Measurements from ENCODE around the gene KATNAL1.
A peak's percentile ranks its signal among the peaks of the same experiment; 100 is the strongest.

KATNAL1 gene

DNA sequence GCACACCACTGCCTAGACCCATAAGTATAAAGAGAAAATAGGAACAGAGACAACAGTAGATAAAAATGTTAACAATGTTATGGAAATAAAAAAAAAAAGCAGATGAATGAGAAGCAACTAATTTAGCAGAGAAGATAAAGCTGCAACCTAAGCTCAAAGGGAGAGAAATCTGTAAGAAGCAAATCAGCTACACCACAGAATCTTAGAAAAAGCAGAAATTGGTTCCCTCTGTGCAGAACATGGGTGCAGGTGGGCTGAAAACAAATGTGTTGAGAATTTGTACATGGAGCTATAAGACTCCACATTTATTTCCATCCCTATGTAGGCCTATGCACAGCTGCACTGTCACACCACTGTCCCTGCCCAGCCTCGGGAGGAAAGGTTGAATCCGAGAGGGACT is 44.8 kb upstream of the KATNAL1 start:
- TF ChIP-seq, protein P1, sequence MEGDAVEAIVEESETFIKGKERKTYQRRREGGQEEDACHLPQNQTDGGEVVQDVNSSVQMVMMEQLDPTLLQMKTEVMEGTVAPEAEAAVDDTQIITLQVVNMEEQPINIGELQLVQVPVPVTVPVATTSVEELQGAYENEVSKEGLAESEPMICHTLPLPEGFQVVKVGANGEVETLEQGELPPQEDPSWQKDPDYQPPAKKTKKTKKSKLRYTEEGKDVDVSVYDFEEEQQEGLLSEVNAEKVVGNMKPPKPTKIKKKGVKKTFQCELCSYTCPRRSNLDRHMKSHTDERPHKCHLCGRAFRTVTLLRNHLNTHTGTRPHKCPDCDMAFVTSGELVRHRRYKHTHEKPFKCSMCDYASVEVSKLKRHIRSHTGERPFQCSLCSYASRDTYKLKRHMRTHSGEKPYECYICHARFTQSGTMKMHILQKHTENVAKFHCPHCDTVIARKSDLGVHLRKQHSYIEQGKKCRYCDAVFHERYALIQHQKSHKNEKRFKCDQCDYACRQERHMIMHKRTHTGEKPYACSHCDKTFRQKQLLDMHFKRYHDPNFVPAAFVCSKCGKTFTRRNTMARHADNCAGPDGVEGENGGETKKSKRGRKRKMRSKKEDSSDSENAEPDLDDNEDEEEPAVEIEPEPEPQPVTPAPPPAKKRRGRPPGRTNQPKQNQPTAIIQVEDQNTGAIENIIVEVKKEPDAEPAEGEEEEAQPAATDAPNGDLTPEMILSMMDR (conservative IDR thresholded peaks at IDR 0.05; ENCODE audit: low read depth): no peak
- DNase-seq (ENCODE audit: low spot score): no peak
- POLR2A ChIA-PET (ENCODE audit: low non-redundant PET): no interaction called here
- no peak overlapping the region for H3K27ac ChIP-seq
- CTCF ChIA-PET: interaction anchor here (0.6 kb wide), 1 partner anchor 9 kb away, joined by 3 read pairs; no protein-coding TSS in a partner anchor

DNA sequence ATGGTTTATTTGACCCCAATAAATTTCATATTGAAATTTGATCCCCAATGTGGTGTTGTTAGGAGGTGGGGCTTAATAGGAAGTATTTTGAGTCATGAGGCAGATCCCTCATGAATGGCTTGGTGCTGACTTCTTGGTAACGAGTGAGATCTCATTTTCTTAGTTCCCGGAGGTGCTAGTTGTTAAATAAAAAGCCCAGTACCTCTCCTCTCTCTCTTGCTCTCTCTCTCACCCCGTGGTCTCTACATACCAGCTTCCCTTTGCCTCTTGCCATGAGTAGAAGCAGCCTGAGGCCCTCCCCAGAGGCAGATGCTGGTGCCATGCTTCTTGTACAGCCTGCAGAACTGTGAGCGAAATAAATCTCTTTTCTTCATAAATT is 39.4 kb upstream of the KATNAL1 start:
- ChIA-PET CTCF (no interaction called here), POLR2A (ENCODE audit: low non-redundant PET) (no interaction called here)
- no peak for DNase-seq (ENCODE audit: low spot score)
- TF ChIP-seq, protein P1 (conservative IDR thresholded peaks at IDR 0.05; ENCODE audit: low read depth): no peak
- H3K27ac ChIP-seq: no peak overlapping the region

DNA sequence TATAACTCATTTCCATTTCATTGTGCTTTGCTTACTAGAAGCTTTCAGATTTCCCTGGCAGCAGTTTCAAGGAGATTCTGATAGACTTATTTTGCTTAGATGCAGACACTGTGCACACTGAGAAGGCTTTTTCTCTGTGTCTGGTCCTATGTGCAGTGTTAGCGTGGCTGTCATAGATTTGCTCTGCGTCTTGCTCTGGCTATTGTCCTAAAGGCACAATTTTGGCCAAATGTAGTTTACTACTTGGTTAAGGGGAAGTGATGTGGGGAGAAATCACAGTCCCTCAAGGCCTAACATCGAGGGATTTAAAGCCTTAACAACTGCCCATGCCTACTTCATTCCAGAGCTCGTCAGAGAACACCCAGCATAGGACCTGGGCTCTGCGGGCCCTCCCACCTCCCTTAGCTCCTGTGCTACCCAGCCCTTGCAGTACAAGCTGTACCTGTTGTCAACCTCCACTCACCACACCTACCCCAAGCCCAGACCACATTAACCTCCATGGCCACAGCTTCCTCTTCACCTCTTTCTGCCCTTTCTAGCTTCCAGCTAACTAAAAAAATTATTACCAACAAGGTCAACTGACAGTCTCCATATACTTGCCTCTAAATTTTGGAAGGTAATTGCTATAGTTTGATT is 38.9 kb upstream of the KATNAL1 start:
- H3K27ac ChIP-seq: no peak overlapping the region
- DNase-seq (ENCODE audit: low spot score): no peak
- TF ChIP-seq, protein P1 (conservative IDR thresholded peaks at IDR 0.05; ENCODE audit: low read depth): no peak
- ChIA-PET CTCF (no interaction called here), POLR2A (ENCODE audit: low non-redundant PET) (no interaction called here)

DNA sequence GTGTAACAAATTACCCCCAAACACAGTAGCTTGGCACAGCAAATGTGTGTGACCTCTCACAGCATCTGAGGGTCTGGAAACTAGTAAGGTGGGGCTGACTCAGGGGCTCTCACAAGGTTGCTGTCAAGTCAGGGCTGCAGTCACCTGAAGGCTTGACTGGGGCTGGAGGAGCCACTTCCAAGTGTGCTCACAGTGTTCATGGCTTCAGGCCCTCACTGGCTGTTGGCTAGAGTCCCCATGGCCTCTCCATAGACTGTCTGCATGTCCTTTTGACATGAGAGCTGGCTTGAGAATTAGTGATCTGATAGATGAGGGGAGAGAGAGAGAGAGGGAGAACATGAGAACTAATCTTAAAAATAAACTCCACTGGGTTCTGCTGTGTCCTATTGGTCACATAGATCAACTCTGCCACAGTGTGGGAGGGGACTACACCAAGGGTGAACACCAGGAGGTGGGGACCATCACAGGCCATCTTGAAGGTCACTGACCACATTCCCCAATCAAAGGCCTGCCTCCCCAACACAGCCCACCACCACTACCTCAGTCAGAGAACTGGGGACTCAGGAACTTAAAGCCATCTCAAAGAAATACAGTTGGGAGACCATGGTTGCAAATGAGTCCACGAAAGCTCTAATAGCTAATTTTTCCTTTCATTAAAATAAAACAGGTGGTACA is 38.2 kb upstream of the KATNAL1 start:
- no peak overlapping the region for H3K27ac ChIP-seq
- POLR2A ChIA-PET (ENCODE audit: low non-redundant PET): no interaction called here
- DNase-seq (ENCODE audit: low spot score): no peak
- CTCF ChIA-PET: no interaction called here
- TF ChIP-seq, protein P1 (conservative IDR thresholded peaks at IDR 0.05; ENCODE audit: low read depth): no peak

DNA sequence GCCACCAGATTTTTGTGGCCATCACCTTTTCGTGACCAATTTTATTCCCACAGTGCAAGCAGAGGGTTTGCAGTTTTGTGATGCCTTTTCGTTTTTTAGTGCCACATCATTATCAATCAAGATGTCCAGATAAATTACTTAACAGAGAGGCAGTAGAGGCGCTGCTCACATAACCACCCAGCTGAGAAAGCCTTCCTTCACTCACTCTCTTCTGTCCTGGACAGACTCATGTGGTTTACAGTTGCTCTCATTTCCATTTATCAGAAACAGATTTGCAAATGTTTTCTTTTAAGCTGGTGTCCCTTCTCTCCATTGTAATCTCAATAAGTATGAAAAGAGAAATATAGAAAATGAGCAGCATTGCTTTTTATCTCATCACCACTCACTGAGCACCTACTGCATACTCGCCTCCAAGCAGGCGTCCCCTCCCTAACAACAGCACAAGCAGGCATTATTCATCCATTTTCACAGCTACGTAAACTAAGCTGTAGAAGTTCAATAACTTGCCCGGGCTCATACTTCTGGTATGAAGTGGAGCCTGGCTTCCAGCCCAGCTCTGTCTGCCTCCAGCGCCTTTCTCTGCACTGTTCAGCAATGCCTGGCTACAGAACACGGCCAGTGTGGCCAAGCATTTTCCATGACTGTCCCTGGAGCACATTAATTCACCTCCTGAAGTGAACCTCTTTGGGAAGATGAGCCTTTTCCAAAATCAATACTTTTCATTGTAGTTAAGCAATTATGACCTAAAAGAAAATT is 34.6 kb upstream of the KATNAL1 start:
- peak; percentile 76 for DNase-seq (ENCODE audit: low spot score)
- CTCF ChIA-PET: interaction anchor here (0.6 kb wide), 1 partner anchor 335 kb away, joined by 3 read pairs; no protein-coding TSS in a partner anchor
- TF ChIP-seq, protein P1 (conservative IDR thresholded peaks at IDR 0.05; ENCODE audit: low read depth): no peak
- peak overlapping the region; percentile 74 for H3K27ac ChIP-seq
- POLR2A ChIA-PET (ENCODE audit: low non-redundant PET): interaction anchor here (0.6 kb wide), 1 partner anchor 217 kb away, joined by 3 read pairs; no protein-coding TSS in a partner anchor

All from RWPE1 (cell line).